Vagina (tissue), 2 donors: ENCODE results near the gene NEDD1.

Experiments used
- POLR2A ChIP-seq, 2 donors: fragments of 450-650 bp; IDR thresholded peaks; one replicate each; pipeline ENCODE4 v1.6.1; 2017; ENCODE audit warnings: antibody characterized with exemption in 2 of 2, mild to moderate bottlenecking in 2 of 2, moderate library complexity in 2 of 2
- TF ChIP-seq, protein P1 (sequence below), 3 experiments: fragments of 450-650 bp in 2 of 3; fragments of 200-600 bp in 1 of 3; sonication (generic) in 1 of 3; IDR thresholded peaks; one replicate each; pipeline ENCODE4 v1.5.1; 2017 to 2019; ENCODE audit warnings: antibody characterized with exemption in 3 of 3, mild to moderate bottlenecking in 2 of 3, moderate library complexity in 2 of 3

DNA sequence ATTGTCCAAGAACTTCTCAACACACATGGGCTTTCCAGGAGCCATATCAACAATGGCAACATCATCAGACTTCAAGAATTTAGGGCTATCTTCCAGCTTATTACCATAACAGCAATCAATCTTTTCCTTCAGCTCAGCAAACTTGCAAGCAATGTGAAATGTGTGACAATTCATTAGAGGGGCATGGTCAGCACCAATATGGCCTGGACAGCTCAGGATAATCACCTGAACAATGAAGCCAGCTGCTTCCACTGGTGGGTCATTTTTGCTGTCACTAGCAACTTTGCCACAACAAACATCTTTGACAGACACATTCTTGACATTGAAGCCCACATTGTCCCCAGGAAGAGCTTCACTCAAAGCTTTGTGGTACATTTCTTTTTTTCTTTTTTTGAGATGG lies 5.9 kb upstream of the NEDD1 start:
- TF ChIP-seq POLR2A (IDR thresholded peaks at IDR 0.05), result no peak
- TF ChIP-seq, protein P1, sequence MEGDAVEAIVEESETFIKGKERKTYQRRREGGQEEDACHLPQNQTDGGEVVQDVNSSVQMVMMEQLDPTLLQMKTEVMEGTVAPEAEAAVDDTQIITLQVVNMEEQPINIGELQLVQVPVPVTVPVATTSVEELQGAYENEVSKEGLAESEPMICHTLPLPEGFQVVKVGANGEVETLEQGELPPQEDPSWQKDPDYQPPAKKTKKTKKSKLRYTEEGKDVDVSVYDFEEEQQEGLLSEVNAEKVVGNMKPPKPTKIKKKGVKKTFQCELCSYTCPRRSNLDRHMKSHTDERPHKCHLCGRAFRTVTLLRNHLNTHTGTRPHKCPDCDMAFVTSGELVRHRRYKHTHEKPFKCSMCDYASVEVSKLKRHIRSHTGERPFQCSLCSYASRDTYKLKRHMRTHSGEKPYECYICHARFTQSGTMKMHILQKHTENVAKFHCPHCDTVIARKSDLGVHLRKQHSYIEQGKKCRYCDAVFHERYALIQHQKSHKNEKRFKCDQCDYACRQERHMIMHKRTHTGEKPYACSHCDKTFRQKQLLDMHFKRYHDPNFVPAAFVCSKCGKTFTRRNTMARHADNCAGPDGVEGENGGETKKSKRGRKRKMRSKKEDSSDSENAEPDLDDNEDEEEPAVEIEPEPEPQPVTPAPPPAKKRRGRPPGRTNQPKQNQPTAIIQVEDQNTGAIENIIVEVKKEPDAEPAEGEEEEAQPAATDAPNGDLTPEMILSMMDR (IDR thresholded peaks at IDR 0.05), result no peak
